ES-I3 (cell line): ENCODE measurements around the gene COX7A1.
A peak's percentile ranks its signal among the peaks of the same experiment; 100 is the strongest.
"Not testable (repeated sequence)": the region's sequence is repeated elsewhere in the genome, so short reads cannot be mapped to it uniquely, and the experiment has no call there.

Experiments
- H3K36me3 ChIP-seq: 2 replicates; pipeline ENCODE4 v1.6.1; 2013; ENCODE audit warnings: mild to moderate bottlenecking, low read length, control low read depth, moderate library complexity; ENCODE audit not compliant: insufficient read depth
- H3K4me1 ChIP-seq: 2 replicates; pipeline ENCODE4 v1.6.1; 2013; ENCODE audit warnings: mild to moderate bottlenecking, control low read depth, low read length; ENCODE audit not compliant: insufficient read depth
- H3K9ac ChIP-seq: 2 replicates; pipeline ENCODE4 v1.6.1; 2013; ENCODE audit warnings: low read depth, mild to moderate bottlenecking, low read length, moderate library complexity
- H3K9me3 ChIP-seq: 2 replicates; pipeline ENCODE4 v1.6.1; 2013; ENCODE audit warnings: mild to moderate bottlenecking, low read length, moderate library complexity; ENCODE audit not compliant: control insufficient read depth, insufficient read depth

COX7A1 gene

DNA sequence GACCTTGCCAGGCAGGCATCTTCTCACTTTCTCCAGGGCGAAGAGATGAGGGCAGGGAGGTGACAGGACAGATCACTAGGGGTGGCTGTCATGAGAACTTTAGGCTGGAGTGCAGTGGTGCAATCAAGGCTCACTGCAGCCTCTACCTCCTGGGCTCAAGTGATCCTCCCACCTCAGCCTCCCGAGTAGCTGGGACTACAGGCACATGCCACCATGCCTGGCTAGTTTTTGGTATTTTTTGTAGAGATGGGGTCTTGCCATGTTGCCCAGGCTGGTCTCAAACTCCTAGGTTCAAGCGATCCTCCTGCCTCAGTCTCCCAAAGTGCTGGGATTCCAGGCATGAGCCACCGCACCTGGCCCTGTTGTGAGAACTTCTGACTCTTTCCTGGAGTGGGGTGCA, 17.4 kb downstream of the COX7A1 start:
- not testable (repeated sequence) for H3K36me3 ChIP-seq, H3K4me1 ChIP-seq, H3K9ac ChIP-seq, H3K9me3 ChIP-seq

DNA sequence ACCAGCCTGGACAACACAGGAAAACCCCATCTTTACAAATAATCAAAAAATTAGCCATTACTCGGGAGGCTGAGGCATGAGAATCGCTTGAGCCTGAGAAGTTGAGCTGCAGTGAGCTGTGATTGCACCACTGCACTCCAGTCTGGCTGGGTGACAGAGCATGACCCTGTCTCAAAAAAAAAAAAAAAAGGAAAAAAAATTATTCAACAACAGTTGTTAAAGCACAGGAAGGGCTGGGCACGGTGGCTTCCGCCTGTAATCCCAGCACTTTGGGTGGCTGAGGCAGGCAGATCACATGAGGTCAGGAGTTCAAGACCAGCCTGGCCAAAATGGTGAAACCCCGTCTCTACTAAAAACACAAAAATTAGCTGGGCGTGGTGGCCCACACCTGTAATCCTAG, 21.0 kb downstream of the COX7A1 start:
- H3K4me1 ChIP-seq, H3K9me3 ChIP-seq, H3K9ac ChIP-seq, H3K36me3 ChIP-seq: not testable (repeated sequence)

DNA sequence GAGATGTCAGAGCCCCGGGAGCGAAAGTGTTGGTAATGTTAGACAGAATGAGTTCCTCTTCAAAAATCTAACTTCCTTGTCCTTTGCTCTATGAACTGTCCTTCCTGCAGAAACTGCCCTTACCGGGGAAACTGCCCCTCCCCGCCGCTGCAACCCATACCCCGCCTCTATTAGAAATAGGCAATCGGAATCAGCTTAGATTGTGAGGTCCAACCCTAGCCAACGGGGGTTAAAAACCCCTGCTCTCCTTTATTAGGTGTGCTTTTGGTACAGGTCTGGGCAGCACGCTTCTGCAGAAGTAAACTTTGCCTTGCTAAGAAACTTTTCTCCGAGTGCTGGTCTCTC, 23.9 kb downstream of the COX7A1 start:
- Histone ChIP-seq H3K4me1 (no peaks in the 10 kb centered on the region), H3K9ac (peak overlapping the region; percentile 64), H3K9me3 (no peaks in the 10 kb centered on the region), H3K36me3 (peaks cover 11% of the 10 kb centered on the region)

DNA sequence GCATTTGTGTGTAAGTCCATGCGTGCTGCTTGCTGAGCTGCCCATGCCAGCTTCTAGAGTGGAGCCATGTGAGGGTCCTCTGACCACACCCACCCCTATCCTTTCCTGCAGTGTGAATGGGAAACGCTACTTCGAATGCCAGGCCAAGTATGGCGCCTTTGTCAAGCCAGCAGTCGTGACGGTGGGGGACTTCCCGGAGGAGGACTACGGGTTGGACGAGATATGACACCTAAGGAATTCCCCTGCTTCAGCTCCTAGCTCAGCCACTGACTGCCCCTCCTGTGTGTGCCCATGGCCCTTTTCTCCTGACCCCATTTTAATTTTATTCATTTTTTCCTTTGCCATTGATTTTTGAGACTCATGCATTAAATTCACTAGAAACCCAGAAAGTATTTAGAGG, 26.7 kb downstream of the COX7A1 start:
- Histone ChIP-seq H3K9me3 (no peaks in the 10 kb centered on the region), H3K9ac (no peak overlapping the region), H3K4me1 (no peaks in the 10 kb centered on the region), H3K36me3 (peaks cover 11% of the 10 kb centered on the region)

DNA sequence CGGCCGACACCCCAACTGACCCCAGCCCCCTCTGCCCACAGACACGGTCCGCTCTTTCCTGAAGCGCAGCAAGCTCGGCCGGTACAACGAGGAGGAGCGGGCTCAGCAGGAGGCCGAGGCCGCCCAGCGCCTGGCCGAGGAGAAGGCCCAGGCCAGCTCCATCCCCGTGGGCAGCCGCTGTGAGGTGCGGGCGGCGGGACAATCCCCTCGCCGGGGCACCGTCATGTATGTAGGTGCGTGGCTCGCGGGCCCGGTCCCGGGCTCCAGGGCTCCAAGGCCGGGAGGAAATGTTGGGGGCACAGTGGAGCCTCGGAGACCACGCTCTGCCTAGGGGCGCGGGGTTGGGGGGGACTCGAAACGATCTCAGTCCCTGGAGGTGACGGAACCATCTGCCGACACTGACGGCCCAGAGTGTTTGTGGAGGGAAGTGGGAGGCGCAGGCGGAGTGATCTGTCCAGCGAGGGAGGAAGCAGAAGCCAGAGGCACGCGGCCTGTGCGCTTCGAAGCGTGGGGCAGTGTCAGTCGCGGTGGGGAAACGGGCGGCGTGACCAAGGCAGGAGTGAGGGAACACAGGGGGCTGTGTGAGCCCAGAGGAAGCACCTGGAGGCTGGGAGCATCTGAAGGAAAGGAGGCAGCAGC, 30.6 kb downstream of the COX7A1 start:
- Histone ChIP-seq H3K36me3 (peaks cover 16% of the 10 kb centered on the region), H3K4me1 (0 out of 2 replicates have a peak, but pooled peaks cover 6% of the 10 kb centered on the region), H3K9ac (no peak overlapping the region)

DNA sequence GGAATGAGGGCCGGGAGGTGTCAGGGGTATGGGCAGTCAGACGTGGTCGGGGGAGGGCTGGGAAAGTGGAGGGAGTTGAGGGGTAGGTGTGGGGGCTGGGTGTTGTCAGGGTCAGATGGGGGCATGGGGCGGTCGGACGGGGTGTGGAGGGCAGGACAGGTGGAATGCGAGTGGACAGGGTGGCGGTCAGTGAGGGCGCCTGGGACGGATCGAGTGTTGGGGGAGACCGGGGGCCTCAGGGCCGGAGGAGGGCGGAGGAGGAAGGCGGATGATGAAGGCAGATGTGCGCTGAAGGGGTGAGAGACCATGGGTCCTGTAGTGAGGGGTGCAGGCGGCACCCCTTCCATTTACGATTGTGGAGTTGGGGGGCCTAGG, 31.3 kb downstream of the COX7A1 start:
- Histone ChIP-seq H3K4me1 (peaks cover 12% of the 10 kb centered on the region; the same call in 1 of the 2 replicates), H3K9me3 (no peaks in the 10 kb centered on the region), H3K9ac (no peak overlapping the region), H3K36me3 (peaks cover 16% of the 10 kb centered on the region)

More for the DNA sequence above, 30.6 kb downstream of the COX7A1 start:
- H3K9me3 ChIP-seq, result no peaks in the 10 kb centered on the region

DNA sequence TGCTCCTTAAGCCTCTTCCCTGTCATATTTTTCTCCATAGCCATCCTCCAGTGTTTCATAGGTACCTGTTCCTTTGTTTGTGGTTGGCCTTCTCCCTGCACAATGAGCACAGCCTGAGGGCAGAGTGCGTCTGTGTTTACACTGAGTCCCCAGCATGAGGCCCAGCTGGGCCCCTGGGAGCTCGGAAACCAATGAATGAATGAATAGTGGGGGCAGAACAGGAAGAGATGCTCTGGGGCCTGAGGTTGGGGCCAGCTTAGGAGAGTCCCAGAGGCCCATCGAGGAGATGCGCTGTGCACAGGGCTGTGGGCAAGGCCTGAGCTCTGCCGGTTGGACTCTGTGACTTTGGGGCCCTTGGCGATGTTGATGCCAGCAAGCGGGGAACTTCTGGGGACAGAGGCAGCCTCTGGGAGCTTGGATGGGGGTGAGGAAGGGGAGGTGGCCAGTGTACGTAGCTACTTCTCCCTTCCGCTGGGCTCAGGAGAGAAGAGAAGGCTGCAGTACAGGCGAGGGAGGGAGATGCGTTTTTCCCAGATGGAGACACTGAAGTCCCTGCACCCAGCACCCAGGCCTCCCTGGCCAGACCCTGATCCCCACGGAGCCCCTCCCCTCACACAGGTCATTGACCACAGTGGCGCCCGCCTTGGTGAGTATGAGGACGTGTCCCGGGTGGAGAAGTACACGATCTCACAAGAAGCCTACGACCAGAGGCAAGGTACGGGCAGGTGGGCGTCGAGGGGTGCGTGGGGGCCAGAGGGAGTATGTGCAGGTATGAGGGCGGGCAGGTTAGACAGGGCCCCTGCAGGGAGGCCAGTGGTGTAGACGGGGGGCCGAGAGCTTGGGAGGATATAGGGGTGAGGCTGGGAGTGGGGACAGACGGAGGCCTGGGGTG, 31.9 kb downstream of the COX7A1 start:
- H3K9ac ChIP-seq, result no peak overlapping the region
- peaks cover 10% of the 10 kb centered on the region for H3K36me3 ChIP-seq
- peaks cover 12% of the 10 kb centered on the region; the same call in 1 of the 2 replicates for H3K4me1 ChIP-seq

DNA sequence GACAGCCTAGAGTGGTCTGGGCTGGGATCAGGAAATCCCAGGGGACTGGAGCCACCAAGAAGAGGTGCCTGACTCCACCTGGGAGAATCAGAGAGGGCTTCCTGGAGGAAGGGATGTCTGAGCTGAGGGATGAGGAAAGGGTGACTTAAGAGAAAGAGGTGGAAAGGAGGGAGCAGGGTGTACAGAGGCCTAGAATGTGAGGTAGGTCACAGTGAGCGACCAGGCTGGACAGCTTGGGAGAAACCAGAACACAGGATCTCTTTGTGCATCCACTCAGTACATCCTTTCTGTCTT, 36.0 kb downstream of the COX7A1 start:
- Histone ChIP-seq H3K9ac (peak overlapping the region; percentile 83; the same call in 1 of the 2 replicates), H3K36me3 (peaks cover 6% of the 10 kb centered on the region)

More for the DNA sequence above, 31.9 kb downstream of the COX7A1 start:
- no peaks in the 10 kb centered on the region for H3K9me3 ChIP-seq

DNA sequence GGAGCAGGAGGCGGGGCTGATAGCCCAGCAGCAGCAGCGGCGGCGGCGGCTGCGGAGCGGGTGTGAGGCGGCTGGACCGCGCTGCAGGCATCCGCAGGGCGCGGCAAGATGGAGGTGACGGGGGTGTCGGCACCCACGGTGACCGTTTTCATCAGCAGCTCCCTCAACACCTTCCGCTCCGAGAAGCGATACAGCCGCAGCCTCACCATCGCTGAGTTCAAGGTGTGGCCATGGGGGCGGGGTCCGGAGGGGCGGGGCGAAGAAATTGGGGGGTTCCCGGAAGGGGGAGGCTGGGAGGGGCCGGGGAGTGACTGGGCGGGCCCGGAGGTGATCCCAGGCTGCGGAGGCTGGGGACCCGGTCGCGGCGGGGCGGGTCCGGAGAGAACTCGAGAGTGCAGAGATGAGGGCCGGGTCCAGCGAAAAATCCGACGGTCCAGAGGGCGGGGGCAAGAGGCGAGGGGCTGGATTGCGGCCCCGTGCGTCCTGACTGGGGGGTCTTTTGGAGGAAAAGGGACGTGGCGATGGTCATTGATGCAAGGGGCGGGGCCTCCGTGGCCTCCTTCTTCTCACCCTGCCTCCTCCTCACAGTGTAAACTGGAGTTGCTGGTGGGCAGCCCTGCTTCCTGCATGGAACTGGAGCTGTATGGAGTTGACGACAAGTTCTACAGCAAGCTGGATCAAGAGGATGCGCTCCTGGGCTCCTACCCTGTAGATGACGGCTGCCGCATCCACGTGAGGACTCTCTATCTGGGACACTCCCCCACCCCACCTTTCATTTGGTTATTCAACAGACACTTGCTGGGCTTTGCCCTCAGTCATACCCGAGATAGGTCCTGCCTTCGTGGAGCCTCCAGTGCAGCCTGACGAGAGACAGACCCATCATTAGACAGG, 36.5 kb downstream of the COX7A1 start, which contains the start of gene TBCB:
TBCB (plus strand) TSS at position 16 of the 891 bp plus-strand sequence; CDS start at position 109, 93 bp downstream.
- H3K36me3 ChIP-seq, result peaks cover 6% of the 10 kb centered on the region
- H3K9me3 ChIP-seq, result no peaks in the 10 kb centered on the region
- peak within 1 kb of the TSS; percentile 90 for H3K9ac ChIP-seq
- H3K4me1 ChIP-seq, result peaks cover 13% of the 10 kb centered on the region

More for the DNA sequence above, 36.0 kb downstream of the COX7A1 start:
- Histone ChIP-seq H3K9me3 (no peaks in the 10 kb centered on the region), H3K4me1 (peaks cover 12% of the 10 kb centered on the region; the same call in 1 of the 2 replicates)

DNA sequence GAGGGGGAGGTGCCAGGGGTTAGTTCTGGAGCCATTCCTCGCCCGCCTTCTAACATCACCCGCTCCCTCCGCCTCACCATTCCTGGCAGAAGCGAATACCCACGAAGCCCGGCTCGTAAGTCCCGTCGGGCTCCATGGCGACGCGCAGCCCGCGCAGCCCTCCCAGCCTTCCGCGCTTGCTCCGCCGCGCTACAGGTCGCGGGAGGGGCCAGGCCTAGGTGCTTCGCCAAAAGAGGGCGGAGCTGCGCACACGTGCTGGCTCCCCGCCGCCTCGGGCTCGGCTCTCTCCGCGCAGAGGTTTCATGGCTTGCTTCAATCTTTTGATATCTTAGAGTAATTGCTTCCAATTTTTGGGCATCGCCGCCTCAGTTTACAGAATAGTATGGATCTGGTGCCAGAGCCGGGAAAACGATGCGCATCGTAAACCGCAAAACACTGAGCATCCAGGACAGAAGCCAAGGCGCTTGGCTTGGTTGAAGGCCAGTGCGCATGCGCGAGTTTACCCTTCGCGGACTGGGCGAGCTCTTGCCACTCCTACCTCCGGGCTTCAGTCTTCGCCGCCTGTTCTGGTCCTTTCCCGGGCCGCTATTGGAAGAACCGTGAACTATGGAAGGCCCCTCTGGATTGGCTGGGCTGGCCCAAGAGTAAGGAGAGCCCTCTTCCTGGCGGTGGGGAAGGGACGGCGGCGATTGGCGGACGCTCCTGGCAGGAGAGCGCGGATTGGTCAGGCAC, 37.4 kb downstream of the COX7A1 start, which contains the start of gene POLR2I:
POLR2I (minus strand) TSS at position 155 of the 732 bp plus-strand sequence; CDS start at position 136, 19 bp downstream.
- Histone ChIP-seq H3K4me1 (peaks cover 11% of the 10 kb centered on the region), H3K36me3 (peaks cover 6% of the 10 kb centered on the region), H3K9me3 (no peaks in the 10 kb centered on the region), H3K9ac (peak within 1 kb of the TSS; percentile 90)

DNA sequence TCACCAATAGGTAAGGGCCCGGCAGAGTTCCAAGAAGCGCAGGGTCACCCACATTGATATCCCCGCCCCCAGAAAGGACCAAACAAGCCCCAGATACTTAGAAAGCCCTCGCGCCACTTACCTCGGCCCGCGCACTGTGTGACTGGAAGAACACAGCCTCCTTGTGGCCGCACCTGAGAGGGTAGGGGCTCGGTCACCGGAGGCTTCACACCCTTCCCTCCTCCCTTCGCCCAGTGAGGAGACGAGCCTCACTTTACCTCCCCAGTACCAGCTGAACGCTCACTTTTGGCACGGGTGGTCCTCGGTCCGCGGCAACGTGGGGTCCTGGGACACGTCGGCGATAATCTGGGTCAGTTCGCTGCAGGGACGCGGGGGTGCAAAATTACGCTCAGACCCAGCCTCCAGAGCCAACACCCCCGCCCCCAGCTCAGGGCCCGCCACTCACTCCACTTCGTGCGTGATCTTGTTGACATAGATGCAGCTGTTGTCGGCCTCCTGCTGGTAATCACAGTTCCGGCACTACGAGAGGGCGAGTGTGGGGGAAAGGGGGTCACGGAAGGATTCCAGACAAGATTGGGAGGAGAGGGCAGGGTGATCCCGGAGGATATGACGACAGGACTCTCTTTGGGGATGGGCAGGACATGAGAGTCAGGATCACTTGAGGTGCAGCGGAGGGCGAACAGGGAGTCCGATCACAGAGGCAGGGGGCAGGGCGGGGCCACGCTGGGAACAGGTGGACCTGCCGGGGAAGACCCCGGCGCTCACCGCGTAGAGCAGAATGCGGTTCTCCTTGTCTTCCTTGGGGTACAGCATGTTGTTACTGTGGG, 38.1 kb downstream of the COX7A1 start:
- Histone ChIP-seq H3K9me3 (no peaks in the 10 kb centered on the region), H3K9ac (peak overlapping the region; percentile 90), H3K36me3 (peaks cover 6% of the 10 kb centered on the region), H3K4me1 (peaks cover 10% of the 10 kb centered on the region)

DNA sequence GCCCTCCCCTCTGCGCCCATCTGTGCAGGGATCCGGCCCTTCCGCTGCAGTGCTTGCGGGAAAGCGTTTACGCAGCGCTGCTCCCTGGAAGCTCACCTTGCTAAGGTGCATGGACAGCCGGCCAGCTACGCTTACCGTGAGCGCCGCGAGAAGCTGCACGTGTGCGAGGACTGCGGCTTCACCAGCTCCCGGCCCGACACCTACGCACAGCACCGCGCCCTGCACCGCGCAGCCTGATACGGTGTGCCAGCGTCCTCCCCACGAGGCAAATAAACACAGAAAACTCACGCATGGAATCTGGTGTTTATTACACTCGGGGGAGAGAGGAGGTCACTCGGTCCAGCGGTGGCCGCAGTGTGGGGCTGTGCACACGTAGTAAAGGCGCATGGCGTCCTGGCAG, 38.8 kb downstream of the COX7A1 start:
- no peaks in the 10 kb centered on the region for H3K9me3 ChIP-seq
- H3K4me1 ChIP-seq, result peaks cover 10% of the 10 kb centered on the region
- peaks cover 6% of the 10 kb centered on the region for H3K36me3 ChIP-seq
- H3K9ac ChIP-seq, result peak overlapping the region; percentile 90; the same call in 1 of the 2 replicates

DNA sequence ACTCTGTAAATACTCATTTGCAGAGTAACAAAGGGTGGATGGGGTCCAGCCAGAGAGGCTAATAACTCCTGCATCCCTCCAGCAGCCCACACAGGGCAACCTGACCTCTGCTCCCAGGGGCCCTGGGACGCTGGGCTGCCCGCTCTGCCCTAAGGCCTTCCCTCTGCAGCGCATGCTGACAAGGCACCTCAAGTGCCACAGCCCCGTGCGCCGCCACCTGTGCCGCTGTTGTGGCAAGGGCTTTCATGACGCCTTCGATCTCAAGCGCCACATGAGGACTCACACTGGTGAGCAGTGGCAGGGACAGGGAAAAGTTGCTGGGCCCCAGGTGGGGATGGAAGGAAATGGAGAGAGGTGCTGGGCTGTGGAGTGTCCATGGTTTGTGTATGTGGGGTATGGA, 39.6 kb downstream of the COX7A1 start:
- H3K9ac ChIP-seq, result no peak overlapping the region
- no peaks in the 10 kb centered on the region for H3K9me3 ChIP-seq
- H3K36me3 ChIP-seq, result peaks cover 6% of the 10 kb centered on the region
- H3K4me1 ChIP-seq, result peaks cover 10% of the 10 kb centered on the region
